ENCODE data around the gene RTN4RL2.

RTN4RL2 gene

DNA sequence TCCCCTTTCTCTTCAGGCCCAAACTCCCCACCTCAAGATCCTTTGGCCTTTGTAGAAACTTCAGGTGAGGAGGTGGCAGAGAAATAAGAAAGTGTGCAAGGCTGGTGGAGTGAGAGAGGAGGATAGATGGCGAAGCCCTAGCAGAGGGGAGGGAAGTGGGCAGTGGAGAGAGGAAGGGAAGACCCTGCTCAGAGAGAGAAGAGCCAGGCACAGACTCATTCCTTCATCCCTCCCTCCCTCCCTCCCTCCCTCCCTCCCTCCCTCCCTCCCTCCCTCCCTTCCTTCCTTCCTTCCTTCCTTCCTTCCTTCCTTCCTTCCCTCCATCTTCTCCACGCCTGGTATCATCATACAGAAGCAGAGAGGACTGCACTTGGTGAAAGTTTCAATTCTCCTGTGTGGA, 21.0 kb downstream of the RTN4RL2 start:
- DNase-seq (ENCODE audit: low read depth in 2 of 2): no peak

DNA sequence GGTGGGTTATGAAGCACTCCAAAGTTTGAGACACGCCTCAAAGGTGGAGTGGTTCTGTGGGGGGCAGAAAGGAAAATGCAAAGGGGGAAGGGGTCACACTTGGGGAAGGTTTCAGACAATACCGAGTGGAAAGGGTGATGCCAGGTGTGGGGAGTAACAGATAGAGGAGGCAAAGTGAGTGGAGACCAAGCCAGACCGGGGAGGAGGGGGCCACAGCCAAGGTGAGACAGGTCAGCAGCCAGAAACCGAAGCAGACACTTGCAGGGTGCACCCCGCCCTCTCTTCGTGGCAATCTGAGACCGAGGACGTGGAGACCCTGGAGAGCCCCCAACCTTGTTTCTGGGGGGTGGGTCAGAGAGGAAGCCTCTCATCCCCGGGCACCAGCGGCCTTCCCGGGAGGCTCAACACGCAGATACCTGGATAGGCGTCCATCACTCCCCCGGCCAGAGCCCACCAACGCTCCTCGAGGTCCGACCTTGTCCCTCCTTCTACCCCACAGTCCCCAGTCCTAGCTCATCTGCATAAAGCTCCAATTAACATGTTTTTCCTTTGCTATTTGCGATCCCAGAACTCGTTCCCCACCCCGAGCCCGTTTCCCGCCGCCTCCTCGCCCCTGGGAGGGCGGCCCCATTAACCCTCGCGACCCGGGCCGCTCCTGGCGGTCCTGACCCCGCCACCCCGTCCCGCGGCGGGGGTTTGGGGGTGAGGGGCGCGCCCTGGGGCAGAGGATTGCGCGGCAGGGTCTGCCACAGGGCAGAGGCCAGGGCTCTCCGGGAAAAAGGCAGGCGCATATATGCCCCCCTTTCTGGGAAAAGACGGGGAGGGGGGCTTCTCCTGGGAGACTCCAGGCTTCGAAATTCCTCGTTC, 21.8 kb downstream of the RTN4RL2 start:
- no peak for DNase-seq (ENCODE audit: low read depth in 2 of 2)

DNA sequence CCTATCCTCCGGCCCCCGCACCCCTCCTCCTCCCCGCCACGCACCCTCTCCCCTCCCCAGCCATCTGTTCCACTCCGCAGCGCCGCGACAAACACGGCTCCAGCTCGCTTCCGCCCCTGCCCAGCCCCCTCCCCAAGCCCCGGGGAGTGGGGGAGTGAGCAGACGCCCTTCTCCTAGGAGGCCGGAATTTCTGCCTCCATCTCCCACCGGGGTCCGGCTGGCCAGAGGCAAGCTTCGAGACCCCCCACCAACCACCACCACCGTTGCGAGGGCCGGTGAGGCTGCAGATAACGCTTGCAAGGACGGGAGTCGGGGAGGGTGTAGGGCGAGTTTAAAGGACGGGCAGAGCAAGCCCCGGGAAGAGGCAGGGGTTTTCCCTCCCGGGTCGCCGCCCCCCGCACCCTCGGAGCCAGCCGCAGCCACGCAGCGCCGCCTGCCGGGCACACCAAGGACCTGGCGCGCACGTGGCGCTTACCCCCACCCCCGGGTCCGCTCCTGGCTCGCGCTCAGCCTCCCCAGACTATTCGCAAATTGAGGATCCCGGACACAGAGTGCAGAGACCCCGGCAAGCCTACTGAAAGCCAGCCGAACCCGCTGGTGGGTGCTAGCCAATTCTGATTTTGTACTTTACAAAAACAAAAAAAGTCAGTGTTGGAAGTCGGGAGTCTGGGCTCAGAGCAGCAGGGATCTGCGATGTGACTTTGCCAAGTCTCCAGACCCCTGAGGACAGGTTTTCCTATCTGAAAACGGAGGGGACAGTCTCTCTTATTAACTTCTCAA, 22.6 kb downstream of the RTN4RL2 start:
- peak; percentile 52 to 62 for DNase-seq (ENCODE audit: low read depth in 2 of 2)

DNA sequence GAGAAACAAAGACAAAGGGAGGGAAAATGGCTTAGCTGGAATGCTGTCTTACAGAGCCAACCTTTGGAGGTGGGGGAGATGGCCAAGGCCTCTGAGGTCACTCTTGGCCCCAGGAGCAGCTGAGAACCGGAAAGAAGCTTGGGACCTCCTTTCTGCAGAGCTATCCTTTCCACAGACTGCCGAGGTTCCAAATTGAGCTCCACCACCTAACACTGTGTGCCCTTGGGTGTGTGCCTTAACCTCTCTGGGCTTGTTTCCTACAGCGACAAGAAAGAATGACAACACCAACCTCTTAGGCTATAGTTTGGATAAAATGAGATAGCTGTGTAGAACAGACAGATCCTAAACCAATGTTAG, 23.2 kb downstream of the RTN4RL2 start:
- no peak for DNase-seq (ENCODE audit: low read depth in 2 of 2)

DNA sequence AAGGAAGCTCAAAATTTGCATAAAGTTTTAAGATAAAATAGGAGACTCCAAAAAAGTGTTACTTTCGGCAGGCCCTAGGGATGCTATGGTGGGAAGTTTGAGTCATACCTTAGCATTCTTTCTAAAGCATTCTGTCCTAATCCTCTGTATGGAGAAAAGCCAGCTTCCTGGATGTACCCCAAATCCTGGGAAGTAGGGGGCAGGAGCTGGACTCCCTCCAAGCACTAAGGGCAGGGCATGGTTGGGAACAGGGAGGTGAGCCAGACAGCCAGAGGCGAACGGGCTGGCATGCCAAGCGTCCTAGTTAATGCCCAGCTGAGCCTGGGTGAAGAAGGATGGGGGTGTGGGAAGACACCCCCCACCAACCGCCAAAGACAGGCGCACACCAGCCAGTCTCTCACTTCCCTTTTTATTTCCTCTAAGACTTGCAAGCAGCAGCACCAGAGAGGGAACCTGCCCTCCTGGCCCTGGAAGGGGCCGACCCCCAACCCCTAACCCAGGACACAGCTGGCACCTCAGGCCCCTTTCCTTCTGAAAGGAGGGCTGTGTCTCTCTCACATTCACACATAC, 23.9 kb downstream of the RTN4RL2 start:
- no peak for DNase-seq (ENCODE audit: low read depth in 2 of 2)

DNA sequence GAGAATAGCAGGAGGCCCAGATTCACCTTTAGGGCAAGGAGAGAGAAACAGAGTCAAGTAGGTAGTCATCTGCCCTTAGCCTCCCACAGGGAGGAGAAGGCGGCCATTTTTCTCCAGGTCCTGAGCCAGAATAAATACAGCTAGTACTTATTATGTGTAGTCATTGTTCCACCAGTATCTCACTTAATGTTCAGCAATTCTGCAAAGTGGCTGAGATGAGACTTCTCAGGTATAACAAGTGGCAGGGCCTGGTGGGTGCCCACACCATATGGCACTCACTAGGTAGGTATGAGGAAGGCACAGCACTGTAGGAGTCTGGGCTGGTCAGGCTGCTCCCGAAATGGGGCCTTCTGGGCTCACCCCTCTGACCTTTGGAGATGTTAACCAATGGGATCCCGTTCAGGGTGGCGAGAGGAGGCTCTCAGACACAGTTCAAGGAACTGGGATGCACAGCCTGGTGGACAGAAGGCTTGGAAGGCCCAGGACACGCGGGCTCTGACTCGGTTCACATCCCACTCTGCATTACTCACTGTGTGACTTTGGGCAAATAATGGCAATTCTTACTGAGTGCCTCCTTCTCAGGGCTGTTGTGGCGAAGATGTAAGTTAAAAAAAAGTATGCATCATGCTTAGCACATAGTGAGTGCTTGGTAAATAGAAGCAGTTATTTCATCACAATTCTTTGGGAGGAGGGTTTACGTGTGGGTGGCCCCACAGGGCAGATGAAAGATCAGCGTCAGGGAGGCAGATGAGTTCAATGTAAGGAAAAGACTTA, 25.1 kb downstream of the RTN4RL2 start:
- no peak for DNase-seq (ENCODE audit: low read depth in 2 of 2)

DNA sequence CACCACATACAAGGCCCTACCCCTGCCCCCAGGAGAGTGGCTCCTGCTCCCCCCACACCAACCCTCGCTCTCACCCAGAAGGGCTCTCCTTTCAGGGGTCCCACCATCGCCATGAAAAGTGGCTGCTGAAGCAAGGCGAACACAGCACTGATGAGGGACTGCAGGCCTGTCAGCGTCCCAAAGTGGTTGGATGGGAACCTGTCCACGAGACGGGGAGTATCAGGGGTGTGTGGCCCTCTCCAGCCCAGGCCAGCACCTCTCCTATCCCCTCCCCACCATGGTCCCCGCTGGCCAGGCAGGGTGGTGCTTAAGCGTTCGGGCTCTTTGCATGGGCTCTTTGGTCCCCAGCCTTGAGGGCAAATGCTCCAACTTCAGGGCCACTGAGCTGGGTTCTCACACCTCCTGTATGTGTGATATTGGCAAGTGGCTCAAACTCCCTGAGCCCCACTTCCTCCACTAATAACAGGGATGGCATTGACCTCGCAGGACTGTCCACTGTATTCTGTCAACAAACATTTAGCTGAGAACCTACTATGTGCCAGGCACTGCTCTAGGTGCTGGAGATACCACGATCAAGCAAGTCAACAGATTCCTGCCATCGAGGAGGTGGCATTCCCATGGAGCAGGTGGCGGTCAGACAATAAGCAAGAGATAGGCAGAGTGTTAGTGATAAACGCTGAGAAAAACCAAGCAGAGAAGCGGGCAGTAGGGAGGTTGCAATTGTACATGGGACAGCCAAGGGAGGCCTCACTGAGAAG, 26.9 kb downstream of the RTN4RL2 start:
- DNase-seq (ENCODE audit: low read depth in 2 of 2): no peak

DNA sequence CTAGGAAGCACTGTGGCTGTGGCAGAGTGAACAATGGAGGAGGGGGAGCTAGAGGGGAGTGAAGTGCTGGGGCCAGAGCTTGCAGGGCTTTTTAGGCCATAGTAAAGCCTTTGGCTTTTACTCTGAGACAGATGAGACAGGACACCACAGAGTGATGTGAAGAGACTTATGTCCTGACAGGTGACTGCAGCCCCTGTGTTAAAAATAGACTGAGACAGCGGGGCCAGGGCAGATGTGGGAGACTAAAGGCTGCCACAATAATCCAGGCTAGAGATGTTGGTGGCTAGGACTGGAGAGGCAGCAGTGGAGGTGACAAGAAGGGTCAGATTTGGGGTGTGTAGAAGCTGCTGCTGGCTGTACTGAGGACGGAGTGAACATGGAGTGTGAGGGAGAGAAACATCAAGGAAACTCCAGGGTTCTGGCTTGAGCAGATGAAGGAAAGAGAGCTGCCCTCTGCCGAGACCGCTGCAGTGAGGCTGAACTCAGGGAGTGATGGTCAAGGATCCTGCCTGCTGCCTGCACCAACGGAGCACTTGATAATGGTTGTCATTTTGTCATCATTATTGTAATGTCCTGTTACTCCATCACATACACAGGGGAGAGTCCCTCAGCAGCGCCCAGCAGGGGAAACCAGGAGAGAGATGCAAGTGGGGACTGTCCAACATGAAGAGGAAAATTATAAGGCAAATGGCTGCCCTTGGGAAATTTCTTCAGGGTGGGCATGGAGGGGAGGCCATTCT, 27.8 kb downstream of the RTN4RL2 start:
- DNase-seq (ENCODE audit: low read depth in 2 of 2): no peak

DNA sequence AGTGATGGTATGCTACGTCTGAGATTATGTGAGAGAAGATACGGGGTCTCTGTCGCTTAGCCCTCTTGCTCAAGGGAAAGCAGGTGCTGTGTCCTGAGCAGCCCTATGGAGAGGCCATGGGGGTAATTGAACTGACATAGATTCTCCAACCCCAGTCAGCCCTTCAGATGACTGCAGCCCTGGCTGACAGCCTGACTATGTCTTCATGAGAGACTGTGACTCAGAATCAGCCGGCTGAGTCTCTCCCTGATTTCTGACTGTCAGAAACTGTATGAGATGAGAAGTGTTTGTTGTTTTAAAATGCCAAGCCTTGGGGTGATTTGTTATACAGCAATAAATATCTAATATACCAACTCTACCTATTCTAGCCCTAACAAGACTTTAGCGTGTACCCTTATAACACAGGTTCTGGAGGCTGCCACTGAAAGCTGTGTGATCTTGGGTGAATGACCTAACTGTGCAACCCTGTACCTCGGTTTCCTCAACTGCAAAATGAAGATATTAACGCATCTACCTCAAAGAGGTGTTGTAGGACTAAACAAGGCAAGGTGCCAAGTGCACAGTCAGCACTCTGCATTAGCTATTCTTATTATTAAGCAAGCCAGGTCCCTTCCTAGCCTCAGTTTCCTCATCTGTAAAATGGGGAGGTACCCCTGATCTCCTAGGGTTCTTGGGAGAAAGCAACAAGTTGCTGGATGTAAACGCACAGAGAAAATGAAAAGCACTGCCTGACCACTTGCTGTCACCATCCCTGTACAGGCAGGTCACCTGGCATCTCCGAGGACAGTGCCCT, 30.3 kb downstream of the RTN4RL2 start:
- no peak for DNase-seq (ENCODE audit: low read depth in 2 of 2)

DNA sequence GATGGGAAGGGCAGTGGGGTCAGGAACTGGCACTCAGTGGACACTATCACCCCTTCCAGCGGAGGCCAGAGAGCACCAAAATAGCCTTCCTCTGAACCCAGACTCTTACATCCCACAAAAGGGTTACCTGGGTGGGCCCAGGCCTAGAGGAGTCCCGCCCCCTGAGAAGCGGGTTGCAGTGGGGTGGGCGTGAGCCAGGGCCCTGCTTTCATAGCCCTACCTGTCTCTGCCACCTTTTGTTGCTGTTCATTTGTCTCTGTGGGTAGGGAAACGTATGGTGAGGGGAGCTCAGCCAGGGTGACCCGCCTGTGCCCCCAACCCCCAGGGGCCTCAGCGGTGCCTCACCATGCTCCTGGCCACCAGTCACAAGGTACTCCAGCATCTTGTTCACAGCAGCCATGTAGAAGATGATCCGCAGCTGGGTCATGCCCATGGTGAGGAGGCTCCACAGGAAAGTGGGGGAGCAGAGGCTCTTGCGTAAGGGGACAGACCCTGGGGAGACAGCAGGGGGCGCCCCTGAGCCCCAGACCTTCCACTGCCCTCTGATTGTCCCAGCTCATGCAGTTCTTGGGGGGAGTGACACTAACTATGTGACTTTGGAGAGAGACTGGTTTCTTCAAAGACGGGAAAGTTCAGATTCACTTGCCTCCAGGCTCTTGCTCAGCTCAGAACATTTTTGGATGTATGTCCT, 31.2 kb downstream of the RTN4RL2 start:
- peak in 1 of 2 experiments; percentile 53 for DNase-seq (ENCODE audit: low read depth in 2 of 2)

DNA sequence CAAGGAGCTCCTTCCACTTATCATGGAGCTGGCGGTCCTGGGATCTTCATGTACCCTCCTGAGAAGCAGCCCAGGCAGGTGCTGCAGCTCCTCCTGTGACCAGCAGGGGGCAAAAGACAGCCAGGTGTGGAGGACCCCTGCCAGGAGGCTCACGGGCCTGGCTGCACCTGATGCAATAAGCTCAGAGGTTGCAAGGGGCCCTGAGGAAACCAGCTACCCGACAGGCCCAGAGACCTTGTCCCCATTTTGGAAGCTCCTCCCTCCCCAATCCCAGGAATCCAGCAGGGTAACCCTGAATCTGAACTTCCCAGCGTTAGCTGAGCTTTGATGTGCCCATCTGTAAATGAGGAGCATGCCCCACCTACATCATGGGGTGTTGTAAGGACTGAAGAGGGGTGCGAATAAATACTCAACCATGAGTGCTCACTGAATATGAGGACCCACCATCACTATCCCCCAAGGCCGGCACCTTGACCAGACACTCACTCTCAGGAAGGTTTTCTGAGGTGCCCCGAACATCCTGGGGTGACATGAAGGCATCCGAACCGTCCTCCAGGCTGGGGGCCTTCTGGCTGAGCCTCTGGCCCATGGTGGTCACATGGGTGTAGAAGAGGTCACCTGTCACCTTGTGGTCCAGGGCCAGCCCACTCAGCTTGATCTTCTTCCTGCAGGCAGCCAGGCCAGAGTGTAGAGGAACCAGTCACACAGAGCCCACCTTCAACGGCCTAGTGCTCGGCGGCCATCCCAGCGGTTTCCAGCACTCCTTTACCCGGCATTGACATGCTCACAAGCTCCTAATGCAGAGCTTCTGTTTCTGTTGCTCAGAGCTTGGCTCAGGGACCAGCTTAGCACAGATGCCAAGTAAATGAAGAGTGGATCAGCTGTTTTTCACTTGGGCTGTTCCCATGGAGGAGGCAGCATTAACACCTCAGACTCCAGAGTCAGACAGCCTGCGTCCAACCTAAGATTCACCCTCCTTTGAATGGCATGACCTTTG, 33.5 kb downstream of the RTN4RL2 start:
- peak; percentile 63 to 66 for DNase-seq (ENCODE audit: low read depth in 2 of 2)

DNA sequence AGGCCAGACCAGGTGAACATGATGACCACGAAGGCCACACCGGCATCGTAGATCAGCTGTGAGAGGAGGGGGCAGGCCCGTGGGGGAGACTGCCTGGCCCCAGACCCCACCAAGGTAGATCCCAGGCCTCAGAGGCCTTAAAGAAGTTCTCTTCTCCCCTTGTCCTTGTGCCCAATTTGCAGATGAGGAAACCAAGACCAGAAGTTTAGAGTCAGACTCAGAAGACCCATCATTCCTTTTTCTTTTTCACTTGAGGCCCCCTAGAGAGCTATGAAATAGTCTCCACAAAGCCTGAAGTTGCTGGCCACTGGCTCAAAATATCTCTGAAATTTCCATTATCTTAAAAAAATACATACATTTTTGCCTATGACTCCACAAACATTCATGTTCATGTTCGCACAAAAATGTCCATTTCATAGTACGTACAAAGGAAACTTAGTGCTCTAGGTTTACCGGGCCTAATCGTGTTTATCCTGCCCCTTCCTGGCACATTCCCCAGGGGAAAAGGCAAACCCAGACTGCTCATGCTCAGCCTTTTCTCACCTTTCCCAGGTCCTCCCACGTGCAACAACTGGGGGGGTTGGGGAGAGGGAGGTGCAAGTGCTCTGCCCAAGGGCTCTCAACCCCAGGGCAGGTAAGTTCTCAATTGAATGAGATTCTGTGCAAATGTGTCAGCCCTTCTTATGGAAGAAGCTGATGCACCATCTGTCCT, 35.9 kb downstream of the RTN4RL2 start:
- DNase-seq (ENCODE audit: low read depth in 2 of 2): no peak

DNA sequence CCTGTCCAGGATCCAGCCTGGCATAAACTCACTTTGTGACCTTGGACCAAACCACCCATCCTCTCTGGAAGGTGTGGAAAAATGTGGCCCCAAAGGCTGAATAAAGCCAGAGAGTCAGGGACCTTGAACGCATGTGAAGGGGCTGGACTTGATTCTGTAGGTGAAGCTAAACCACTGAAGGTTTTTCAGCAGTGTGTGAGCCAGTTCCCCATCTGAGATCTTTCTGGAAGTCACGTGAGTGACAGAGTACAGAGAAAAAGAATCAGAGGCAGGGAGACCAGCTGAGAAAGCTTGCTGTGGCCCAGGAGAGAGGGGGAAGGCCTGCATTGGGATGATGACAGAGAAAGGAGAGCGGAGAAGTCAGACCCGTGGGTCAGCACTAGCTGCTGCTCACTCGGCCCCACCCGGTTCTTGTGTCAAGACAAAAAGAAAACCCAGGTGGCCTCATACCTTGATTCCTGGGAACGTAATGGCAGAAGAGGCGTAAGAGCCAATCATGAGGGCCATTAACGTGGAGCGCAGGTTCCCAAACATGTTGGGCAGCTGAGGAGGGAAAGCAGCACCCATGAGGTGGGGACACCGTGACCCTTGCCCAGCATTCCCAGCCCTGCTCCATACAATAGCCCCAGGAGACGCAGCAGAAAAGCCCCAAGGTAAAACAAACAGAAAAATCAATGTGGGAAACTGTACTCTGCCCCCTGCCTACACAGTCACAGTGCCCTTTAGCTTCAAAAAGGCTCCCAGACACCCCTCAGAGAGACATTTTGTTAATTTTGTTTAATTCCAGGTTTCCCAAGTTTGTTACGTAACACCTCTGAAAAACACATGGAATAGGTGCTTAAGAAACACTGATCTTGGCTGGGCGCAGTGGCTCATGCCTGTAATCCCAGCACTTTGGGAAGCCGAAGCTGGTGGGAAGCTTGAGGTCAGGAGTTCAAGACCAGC, 37.2 kb downstream of the RTN4RL2 start:
- no peak for DNase-seq (ENCODE audit: low read depth in 2 of 2)

DNA sequence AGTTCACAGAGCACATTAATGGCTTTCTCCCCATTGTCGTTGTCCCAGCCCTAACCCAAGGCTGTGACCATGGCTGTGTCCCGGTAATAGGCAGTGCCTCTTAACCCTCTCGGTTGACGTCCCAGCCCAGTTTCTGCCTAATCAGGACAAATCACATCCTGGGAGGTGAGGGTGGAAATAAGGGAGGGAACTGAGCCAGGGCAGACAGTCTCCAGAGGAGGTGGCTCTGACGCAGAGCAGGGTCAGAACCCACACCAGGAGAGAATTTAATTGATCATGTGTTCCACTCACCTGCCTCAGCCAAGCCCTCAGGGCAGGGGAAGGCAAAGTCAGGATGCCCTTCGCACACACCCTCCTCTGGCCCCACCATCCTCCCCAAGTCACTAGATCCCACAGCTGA, 38.2 kb downstream of the RTN4RL2 start:
- no peak for DNase-seq (ENCODE audit: low read depth in 2 of 2)

DNA sequence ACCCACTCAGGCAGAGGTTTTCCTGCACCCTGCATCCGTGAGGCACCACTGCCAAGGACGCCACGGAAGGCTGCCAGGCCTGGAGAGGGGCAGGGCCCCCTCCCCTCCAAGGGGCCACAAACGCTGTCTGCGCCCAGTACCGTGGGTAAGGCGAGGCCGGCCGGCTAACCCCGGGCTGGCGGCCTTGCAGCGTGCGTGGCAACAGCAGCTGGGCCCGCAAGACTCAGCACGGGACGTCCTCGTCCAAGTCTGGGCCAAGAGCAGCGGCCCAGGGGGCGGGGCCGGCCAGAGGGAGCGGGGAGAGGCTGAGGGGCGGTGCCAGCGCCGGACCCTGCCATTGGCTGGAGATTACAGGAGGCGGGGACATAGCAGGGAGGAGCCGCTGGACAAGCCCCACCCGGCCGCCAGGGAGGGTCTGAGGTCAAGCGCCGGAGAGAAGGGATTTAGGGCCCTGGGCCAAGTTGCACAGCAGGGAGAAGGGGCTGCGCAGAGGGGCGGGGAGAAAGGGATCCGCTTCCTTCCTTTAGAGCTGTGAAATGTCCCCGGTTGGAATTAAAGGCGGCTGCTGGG, 39.2 kb downstream of the RTN4RL2 start:
- peak in 1 of 2 experiments; percentile 46 for DNase-seq (ENCODE audit: low read depth in 2 of 2)

DNA sequence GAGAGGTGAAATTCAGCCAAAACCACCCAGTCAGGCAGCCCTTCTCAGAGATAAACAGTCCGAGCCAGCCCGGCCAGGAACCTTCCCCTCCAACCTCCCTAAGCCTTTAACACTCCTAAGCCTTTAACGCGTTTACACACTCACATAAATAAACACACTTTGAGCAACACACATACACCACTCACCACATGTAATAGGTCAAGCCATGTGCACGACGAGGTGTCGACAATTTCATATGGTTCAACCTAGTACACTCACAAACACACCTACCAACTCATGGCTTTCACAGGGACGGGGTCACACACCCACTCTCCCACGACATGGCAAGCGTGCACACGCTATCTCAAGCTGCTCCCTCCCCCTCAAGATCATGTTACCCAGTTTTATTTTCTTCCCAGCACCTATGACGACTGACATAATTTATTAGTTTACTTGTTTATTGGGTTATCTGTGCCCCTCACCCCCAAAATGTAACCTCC, 39.7 kb downstream of the RTN4RL2 start:
- DNase-seq (ENCODE audit: low read depth in 2 of 2): no peak

Data from stimulated activated CD4-positive, alpha-beta T cell treated with anti-CD3 and anti-CD28 coated beads, Interleukin-12 subunit alpha, Interleukin-12 subunit beta, amount 100 ng/mL, for 24 hours (primary cell).